SK-N-SH (cell line): ENCODE data around the gene ACSBG1. TPM values are rescaled to one million over a fixed set of nuclear protein-coding genes. Genes with fewer than 3 reads are reported as not detected.

ENCODE experiments used
- CTCF ChIA-PET: fragments of 300-600, 350-600 bp; formaldehyde crosslinking; extraction: SDS; loops from one replicate; lab custom pipeline; 2021; lab: Yijun Ruan, JAX
- POLR2A ChIA-PET: fragments of 350-600 bp; sonication (Branson Sonifier 250); formaldehyde crosslinking; extraction: SDS; loops from one replicate; lab custom pipeline; 2020; ENCODE audit warnings: antibody characterized with exemption, inconsistent platforms; lab: Yijun Ruan, JAX
- DNase-seq: peaks from one replicate; pipeline ENCODE4 v3.0.0; 2012
- H2AFZ ChIP-seq: fragments of 200-600 bp; sonication (generic); 2 replicates; pipeline ENCODE4 v1.8.1; 2016; ENCODE audit warnings: antibody characterized with exemption, mild to moderate bottlenecking, low read depth
- H3F3A ChIP-seq: fragments of 200-600 bp; sonication (generic); replicated peaks from 2 replicates; pipeline ENCODE3; 2016; ENCODE audit warnings: antibody characterized with exemption, mild to moderate bottlenecking; ENCODE audit not compliant: insufficient read depth
- H3K27ac ChIP-seq, 2 experiments: fragments of 200-500 bp in 1 of 2; fragments of 200-600 bp in 1 of 2; sonication (Bioruptor generic) in 1 of 2; sonication (generic), shearing (Covaris generic) in 1 of 2; 2 replicates each; pipeline versions ENCODE4 v1.5.1 to v1.6.1; 2014 to 2016; ENCODE audit warnings: low read depth in 2 of 2, inconsistent platforms in 1 of 2, low read length in 1 of 2, mild to moderate bottlenecking in 1 of 2, mixed read lengths in 1 of 2
- H3K27me3 ChIP-seq: fragments of 200-600 bp; sonication (generic), shearing (Covaris generic); 2 replicates; pipeline ENCODE4 v1.6.1; 2016; ENCODE audit warnings: mixed run types; ENCODE audit not compliant: insufficient read depth
- H3K36me3 ChIP-seq, 2 experiments: fragments of 200-500 bp in 1 of 2; fragments of 200-600 bp in 1 of 2; sonication (Bioruptor generic) in 1 of 2; sonication (generic) in 1 of 2; replicated peaks in 1 of 2; 2 replicates each; pipeline versions ENCODE3 to v1.5.1; 2014 to 2016; ENCODE audit warnings: low read length in 1 of 2, mild to moderate bottlenecking in 1 of 2; ENCODE audit not compliant: insufficient read depth in 2 of 2, control insufficient read depth in 1 of 2
- H3K4me1 ChIP-seq, 2 experiments: fragments of 200-500 bp in 1 of 2; fragments of 200-600 bp in 1 of 2; sonication (Bioruptor generic) in 1 of 2; sonication (generic), shearing (Covaris generic) in 1 of 2; 2 replicates each; pipeline versions ENCODE4 v1.5.1 to v1.6.1; 2014 to 2016; ENCODE audit warnings: low read depth in 1 of 2, low read length in 1 of 2, mixed run types in 1 of 2; ENCODE audit not compliant: insufficient read depth in 2 of 2, control insufficient read depth in 1 of 2
- H3K4me2 ChIP-seq: fragments of 200-600 bp; sonication (generic), shearing (Covaris generic); 2 replicates; pipeline ENCODE4 v1.6.1; 2017; ENCODE audit warnings: mixed run types
- H3K4me3 ChIP-seq, 2 experiments: fragments of 200-500 bp in 1 of 2; fragments of 200-600 bp in 1 of 2; sonication (Bioruptor generic) in 1 of 2; sonication (generic), shearing (Covaris generic) in 1 of 2; 2 replicates each; pipeline versions ENCODE4 v1.5.1 to v1.8.1; 2014 to 2016; ENCODE audit warnings: low read depth in 2 of 2, inconsistent platforms in 1 of 2, low read length in 1 of 2, mild to moderate bottlenecking in 1 of 2, mixed read lengths in 1 of 2, moderate library complexity in 1 of 2
- H3K79me2 ChIP-seq: fragments of 200-600 bp; sonication (generic); 2 replicates; pipeline ENCODE4 v1.8.1; 2017; ENCODE audit warnings: mild to moderate bottlenecking; ENCODE audit not compliant: insufficient read depth
- H3K9ac ChIP-seq: fragments of 200-600 bp; sonication (generic); 2 replicates; pipeline ENCODE4 v1.6.1; 2017; ENCODE audit warnings: mixed run types
- H3K9me2 ChIP-seq: fragments of 200-600 bp; sonication (generic); 2 replicates; pipeline ENCODE4 v1.6.1; 2017; ENCODE audit warnings: mixed run types
- H3K9me3 ChIP-seq: fragments of 200-600 bp; sonication (generic); 2 replicates; pipeline ENCODE4 v1.6.1; 2017; ENCODE audit warnings: mixed run types, mild to moderate bottlenecking, moderate library complexity
- H4K20me1 ChIP-seq: fragments of 200-600 bp; sonication (generic); 2 replicates; pipeline ENCODE4 v1.6.1; 2017; ENCODE audit warnings: mild to moderate bottlenecking, mixed run types; ENCODE audit not compliant: insufficient read depth
- CHD2 ChIP-seq: fragments of 150-350 bp; IDR thresholded peaks from 2 replicates; pipeline ENCODE4 v1.6.1; 2018; ENCODE audit warnings: low read length; ENCODE audit not compliant: partially characterized antibody
- CTCF ChIP-seq: fragments of 200-600 bp; sonication (generic); IDR thresholded peaks from 2 replicates; pipeline ENCODE4 v1.6.1; 2017; ENCODE audit warnings: antibody characterized with exemption, mild to moderate bottlenecking, moderate library complexity
- ELF1 ChIP-seq: IDR thresholded peaks from 2 replicates; pipeline ENCODE4 v1.4.0; 2012
- EP300 ChIP-seq, 2 experiments: IDR thresholded peaks; 2 replicates each; pipeline versions ENCODE4 v1.4.0 to v1.6.1; 2012; ENCODE audit warnings: borderline replicate concordance in 1 of 2, low read depth in 1 of 2, low read length in 1 of 2
- FOXJ3 ChIP-seq: sonication (generic); formaldehyde crosslinking; IDR thresholded peaks from 2 replicates; pipeline ENCODE4 v1.5.1; 2020; ENCODE audit warnings: mild to moderate bottlenecking, missing genetic modification reagents
- FOXM1 ChIP-seq: IDR thresholded peaks from 2 replicates; pipeline ENCODE4 v1.4.0; 2012; ENCODE audit warnings: low read depth, mild to moderate bottlenecking
- GABPA ChIP-seq: IDR thresholded peaks from 2 replicates; pipeline ENCODE4 v1.4.0; 2012; ENCODE audit warnings: low read depth, mild to moderate bottlenecking
- MXI1 ChIP-seq: IDR thresholded peaks from 2 replicates; pipeline ENCODE4 v1.6.1; 2012; ENCODE audit warnings: mild to moderate bottlenecking, low read depth, low read length, improper control_type of control experiment
- NRF1 ChIP-seq: IDR thresholded peaks from 2 replicates; pipeline ENCODE4 v1.6.1; 2012; ENCODE audit warnings: low read depth, mild to moderate bottlenecking, low read length
- PBX3 ChIP-seq: IDR thresholded peaks from 2 replicates; pipeline ENCODE4; 2012
- POLR2AphosphoS5 ChIP-seq: IDR thresholded peaks from 2 replicates; pipeline ENCODE4 v1.6.1; 2012; ENCODE audit warnings: low read depth, low read length
- REST ChIP-seq: IDR thresholded peaks from 2 replicates; pipeline ENCODE4 v1.6.1; 2012; ENCODE audit warnings: mild to moderate bottlenecking, low read depth, low read length, moderate library complexity
- SIN3A ChIP-seq: IDR thresholded peaks from 2 replicates; pipeline ENCODE4 v1.6.1; 2012; ENCODE audit warnings: low read depth, mild to moderate bottlenecking, low read length, moderate library complexity, borderline replicate concordance
- TAF1 ChIP-seq: IDR thresholded peaks from 2 replicates; pipeline ENCODE4 v1.6.1; 2012; ENCODE audit warnings: low read depth, mild to moderate bottlenecking, low read length, moderate library complexity, borderline replicate concordance
- USF2 ChIP-seq: fragments of 150-350 bp; IDR thresholded peaks from 2 replicates; pipeline ENCODE4 v1.6.1; 2017; ENCODE audit warnings: antibody characterized with exemption, low read length, low read depth, borderline replicate concordance
- WGBS: methylation state at CpG from one replicate; pipeline ENCODE4 v1.1.6; 2017; ENCODE audit warnings: low lambda C conversion rate; 5-methylcytosine and 5-hydroxymethylcytosine counted together
- polyA plus RNA-seq, 3 experiments: library from polyadenylated mRNA; depleted of rRNA; stranded (reverse); fragments of >200 nt; gene quantifications; 2 replicates each; pipeline ENCODE4 v1.2.3, GENCODE V29; 2012

Gene ACSBG1
- polyA plus RNA-seq, 1 of the 3 experiments (the other 2 are of a cell fraction), result under 0.01 TPM

- Histone ChIP-seq H3K36me3 (peaks cover 14 to 31% of the 10 kb centered on the region in 2 experiments), H3K4me1 (no peaks in the 10 kb centered on the region; a peak in 1 of 4 replicates), H3F3A (no peaks in the 10 kb centered on the region), H3K27ac (no peak overlapping the region), H3K9me2 (no peaks in the 10 kb centered on the region), H3K4me2 (no peak overlapping the region), H3K79me2 (no peaks in the 10 kb centered on the region), H2AFZ (no peak overlapping the region), H3K9ac (no peak overlapping the region), H4K20me1 (no peaks in the 10 kb centered on the region), H3K27me3 (no peaks in the 10 kb centered on the region), H3K4me3 (no peak overlapping the region), H3K9me3 (no peaks in the 10 kb centered on the region)
- no peak for DNase-seq
- 89% methylated on average over 6 of the region's 9 CpGs for WGBS
- ChIA-PET CTCF (interaction anchor here (1.0 to 5.2 kb wide), 6 partner anchors 21 to 216 kb away, joined by 3 to 71 read pairs (median 6); partner anchors contain the start of gene CIB2), POLR2A (no interaction called here)
- TF ChIP-seq USF2, result no peak
- TF ChIP-seq ELF1, result no peak
- no peak for TF ChIP-seq MXI1
- TF ChIP-seq REST, result no peak
- TF ChIP-seq GABPA, result no peak
- no peak for TF ChIP-seq POLR2AphosphoS5
- TF ChIP-seq EP300 (IDR thresholded peaks at IDR 0.05; ENCODE audit: borderline replicate concordance in 1 of 2, low read depth in 1 of 2, low read length in 1 of 2), result no peak
- no peak for TF ChIP-seq FOXJ3 (CRISPR knock-in tag)
- no peak for TF ChIP-seq SIN3A
- TF ChIP-seq FOXM1, result no peak
- TF ChIP-seq PBX3, result no peak
- TF ChIP-seq CTCF, result no peak
- no peak for TF ChIP-seq NRF1
- no peak for TF ChIP-seq CHD2
- TF ChIP-seq TAF1, result no peak
Observed at GRCh38 chr15:78174401-78174800, 60.0 kb downstream of the ACSBG1 start.
